Measurements from ENCODE around the gene LRRC47.

LRRC47 gene

DNA sequence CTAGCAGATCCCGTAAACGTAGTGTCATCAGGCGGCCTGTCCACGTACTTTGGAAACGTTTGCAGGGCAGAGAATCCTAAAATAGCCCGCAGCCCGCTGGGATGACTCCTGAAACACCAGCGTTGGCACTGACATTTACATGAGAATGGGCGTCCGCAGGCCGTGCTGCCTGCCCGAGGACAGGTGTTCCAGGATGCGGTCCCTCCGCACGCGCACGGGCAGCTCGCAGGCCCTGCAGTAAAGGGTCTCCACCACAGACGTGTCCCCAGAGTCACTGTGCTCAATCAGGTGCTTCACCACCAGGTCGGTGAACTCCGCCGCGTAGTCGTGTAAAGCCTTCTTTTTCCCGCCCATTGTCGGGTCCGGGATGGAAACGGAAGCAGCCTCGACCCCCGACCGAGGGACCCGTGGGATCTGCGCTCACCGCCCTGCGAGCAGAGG is 49.9 kb downstream of the LRRC47 start:
- no peak for DNase-seq

DNA sequence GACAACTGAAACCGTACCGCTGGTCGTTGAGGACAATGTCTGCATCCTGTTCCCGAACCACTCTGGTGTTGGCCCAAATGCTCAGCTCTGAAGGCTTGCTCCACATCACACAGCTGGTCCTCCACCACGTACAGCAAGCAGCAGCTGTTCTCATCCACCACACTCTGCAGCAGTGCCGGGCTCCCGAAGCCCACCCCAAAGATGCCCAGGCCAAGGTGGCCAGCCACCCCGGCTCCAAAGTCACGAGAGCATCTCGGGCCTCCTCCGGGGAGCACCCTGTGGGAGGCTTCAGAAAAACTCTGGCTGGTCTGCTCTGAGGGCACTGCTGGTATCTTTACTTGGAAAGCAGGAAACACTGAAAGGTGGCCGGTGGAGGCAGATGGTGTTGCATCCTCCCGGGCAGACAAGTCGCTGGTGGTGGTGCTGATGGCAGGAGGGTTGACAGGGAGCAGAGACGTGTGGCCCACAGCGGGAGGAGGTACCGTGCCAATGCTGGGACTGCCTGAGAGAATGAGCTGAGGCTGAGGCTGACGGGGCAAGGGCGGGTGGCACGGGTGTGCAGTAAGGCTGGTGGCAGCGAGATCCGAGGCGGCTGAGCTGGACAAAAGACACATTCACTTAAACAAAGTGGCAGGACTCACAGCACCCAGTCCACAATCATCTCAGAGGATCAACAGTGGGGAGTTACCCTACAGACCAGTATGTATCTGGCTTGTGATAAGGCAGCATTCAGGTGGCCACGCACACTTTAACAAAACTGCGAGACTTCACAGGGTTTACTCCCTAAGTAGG is 50.5 kb downstream of the LRRC47 start:
- no peak for DNase-seq

DNA sequence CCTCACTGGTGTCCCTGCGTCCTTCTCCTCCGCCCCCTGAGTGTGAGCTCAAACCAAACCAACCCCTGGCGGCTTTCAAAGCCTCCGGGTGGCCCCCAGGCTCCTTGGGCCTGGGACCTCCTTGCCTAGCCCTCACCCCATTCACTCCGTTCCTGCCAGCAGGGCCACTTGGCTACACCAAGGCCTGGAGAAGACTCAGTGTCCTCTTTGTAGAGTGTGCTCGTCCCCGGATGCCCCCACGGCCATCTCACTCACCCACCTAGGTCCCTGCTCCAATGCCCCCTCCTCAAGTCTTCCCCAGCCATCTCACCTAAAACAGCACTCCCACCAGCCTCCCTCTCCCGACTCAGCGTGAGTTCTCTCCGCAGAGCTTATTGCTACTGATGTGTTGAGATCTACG is 51.2 kb downstream of the LRRC47 start:
- DNase-seq, result no peak

GRCh38 chr1:3744646-3745045 is 51.7 kb downstream of the LRRC47 start:
- DNase-seq, result no peak

DNA sequence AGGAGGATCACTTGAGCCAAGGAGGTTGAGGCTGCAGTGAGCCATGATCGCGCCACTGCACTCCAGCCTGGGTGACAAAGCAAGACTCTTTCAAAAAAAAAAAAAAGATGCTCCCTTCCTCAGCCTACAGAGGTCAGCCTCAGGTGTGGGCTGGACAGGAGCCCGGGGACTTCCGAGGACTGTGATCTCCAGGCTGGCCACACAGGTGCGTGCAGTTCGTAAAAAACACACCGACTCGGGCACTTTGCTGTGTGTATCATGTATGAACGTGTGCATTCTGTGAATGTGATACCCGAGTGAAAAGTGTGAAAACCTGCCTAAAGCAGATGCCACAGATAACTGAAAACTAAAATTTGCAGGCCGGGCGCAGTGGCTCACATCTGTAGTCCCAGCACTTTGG is 52.5 kb downstream of the LRRC47 start:
- no peak for DNase-seq

DNA sequence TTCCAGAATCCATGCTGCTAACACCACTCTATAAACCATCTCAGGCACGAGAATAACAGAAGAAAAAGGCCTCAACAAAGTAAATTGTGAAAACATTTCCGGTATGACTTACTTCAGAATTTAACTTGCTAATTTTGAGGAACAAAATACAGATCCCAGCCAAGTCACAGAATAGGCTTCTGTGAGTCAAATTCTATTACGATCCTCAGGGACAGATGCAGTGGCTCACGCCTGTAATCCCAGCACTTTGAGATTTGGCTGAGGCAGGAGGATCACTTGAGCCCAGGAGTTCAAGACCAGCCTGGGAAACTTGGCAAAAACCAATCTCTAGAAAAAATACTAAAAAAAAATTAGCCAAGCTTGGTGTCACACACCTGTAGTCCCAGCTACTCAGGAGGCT is 52.9 kb downstream of the LRRC47 start:
- no peak for DNase-seq

- DNase-seq, result no peak
Measured at GRCh38 chr1:3742439-3743298, 53.6 kb downstream of the LRRC47 start.

DNA sequence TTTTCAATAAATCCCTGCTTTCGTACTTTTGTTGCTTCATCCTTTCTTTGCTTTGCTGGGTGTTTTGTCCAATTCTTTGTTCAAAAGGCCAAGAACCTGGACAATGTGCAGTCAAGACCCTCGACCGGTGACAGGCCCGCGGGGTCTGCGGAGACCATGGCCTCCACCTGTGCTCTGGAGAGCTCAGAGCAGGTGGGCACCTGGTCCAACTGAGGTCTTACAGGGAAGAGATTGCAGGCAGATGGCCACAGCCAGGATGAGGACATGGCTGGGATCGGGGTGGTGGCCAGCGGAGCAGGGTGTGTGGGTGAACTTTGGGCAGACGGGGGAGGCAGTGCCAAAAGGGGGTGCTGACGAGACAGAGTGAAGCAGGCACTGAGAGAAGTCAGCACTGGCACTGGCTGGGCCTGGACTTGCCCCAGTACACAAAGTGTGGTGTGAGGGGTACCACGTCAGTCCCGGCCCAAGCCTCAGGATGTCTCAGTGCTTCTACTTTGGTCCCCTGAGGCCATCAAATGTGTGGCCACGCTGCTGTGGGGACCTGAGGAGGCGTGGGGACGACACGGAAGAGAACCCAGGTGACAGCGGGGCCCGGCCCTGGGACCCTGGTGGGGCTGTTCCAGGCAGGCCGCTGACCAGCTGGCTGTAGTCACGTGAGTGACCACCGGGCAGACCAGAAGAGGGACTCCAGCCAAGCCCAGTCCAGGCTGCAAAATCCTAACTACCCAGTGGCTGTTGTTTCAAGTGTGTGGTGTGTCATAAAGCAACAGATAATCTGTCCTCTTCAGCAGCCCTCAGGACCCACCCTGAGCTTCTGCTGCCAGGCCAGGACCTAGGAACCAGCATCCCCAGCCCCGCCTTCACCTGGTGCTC is 54.5 kb downstream of the LRRC47 start:
- DNase-seq, result no peak

GRCh38 chr1:3740752-3741151 is 55.5 kb downstream of the LRRC47 start:
- no peak for DNase-seq

DNA sequence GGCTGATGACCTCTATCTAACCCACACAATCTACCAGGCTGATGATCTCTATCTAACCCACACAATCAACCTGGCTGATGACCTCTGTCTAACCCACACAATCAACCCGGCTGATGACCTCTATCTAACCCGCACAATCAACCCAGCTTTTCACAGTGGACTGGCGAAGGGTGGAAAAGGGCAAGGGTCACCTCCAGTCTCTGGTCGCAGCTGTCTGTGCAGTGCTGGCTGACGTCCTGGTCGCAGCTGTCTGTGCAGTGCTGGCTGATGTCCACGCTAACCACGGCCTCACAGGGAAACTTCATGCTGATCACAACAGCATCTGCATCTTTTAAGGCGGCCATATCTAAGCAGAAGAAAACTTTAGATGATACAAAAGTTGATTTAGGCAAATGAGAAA is 56.3 kb downstream of the LRRC47 start:
- no peak for DNase-seq

- DNase-seq, result no peak
Measured at GRCh38 chr1:3738943-3739342, 57.4 kb downstream of the LRRC47 start.

DNA sequence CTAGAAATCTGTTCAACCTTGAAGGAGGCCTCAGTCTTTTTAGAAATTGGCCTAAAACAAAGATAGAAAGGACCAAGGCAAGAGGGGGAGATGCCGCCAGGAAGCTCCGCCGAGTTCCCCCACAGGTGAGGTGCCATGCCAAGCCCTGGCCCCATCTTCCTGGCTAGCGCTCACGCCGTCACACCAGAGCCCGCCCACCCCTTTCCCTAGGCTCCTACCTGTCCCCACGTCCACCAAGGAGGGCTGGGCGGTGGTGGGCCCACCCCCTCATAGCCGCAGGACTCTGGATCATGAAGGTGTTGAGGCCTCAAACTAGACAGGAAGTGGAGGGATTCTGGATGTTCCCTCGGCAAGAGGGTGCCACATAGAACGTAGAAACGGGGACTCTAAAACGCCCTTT is 59.6 kb downstream of the LRRC47 start:
- DNase-seq, result no peak

DNA sequence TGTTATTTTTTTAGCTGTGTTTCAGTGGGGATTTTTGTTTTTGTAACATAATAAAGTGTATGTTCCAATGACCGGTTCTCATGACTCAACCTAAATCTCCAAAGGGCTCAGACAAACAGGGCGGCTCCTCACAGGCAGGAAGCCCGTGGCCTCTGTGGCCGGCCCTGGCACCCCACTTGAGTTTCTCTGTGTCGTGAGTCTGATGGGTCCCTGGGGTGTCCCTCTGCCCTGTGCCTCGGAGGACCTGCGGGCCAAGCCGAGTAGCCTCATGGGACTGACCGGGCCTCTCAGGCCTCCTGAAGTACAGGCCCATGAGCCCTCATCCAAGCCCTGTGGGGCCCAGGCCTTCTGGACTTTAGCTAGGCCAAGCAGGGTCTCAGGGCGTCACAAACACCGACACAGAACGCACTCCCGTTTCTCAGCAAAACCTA is 60.2 kb downstream of the LRRC47 start:
- no peak for DNase-seq

- DNase-seq, result no peak
Measured at GRCh38 chr1:3735688-3736087, 60.6 kb downstream of the LRRC47 start.

DNA sequence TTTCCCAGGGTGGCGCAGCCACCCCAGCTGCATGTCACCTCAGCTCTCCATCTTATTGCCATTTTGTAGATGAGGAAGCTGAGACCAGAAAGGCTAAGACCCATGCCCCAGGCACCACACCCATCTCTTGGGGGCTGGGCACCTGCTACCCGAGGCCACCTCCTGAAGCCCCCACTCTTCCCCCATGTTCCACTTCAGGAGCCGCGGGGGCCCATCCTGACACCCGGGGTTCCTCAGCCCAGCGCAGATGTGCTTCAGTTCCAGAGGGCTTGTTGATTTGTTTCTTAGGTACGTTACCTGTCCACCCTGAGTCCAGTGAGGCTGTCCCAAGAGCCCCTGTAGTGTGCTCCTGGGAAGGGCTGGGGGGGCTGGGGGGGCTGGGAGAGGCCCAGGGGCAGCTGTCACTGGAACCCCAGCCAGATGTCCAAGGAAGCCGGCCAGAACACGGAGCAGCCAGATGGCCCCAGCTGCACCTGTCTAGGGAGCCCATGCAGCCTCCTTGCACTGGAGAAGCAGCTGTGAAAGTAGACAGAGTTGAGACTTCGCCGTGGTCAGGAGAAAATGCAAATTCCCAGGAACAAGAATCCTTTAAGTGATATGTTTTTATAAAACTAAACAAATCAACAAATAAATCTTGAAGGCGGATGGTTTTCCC is 61.1 kb downstream of the LRRC47 start:
- no peak for DNase-seq

GRCh38 chr1:3734602-3735001 is 61.7 kb downstream of the LRRC47 start:
- DNase-seq, result no peak

GRCh38 chr1:3733883-3734589 is 62.3 kb downstream of the LRRC47 start:
- no peak for DNase-seq

DNA sequence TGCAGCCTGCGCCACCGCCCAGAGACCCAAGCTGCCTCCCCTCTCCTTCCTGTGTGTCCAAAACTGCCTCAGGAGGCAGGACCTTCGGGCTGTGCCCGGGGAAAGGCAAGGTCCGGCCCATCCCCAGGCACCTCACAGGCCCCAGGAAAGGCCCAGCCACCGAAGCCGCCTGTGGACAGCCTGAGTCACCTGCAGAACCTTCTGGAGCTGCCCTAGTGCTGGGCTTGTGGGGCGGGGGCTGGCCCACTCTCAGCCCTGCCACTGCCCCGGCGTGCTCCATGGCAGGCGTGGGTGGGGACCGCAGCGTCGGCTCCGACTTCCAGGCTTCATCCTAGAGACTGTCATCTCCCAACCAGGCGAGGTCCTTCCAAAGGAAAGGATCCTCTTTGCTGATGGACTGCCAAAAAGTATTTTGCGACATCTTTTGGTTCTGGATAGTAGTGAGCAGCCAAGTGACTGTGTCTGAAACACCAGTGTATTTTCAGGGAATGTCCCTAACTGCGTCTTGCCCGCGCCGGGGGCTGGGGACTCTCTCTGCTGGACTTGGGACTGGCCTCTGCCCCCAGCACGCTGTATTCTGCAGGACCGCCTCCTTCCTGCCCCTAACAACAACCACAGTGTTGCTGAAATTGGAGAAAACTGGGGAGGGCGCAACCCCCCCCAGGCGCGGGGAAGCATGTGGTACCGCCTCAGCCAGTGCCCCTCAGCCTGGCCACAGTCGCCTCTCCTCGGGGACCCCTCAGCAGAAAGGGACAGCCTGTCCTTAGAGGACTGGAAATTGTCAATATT is 63.0 kb downstream of the LRRC47 start:
- no peak for DNase-seq

DNA sequence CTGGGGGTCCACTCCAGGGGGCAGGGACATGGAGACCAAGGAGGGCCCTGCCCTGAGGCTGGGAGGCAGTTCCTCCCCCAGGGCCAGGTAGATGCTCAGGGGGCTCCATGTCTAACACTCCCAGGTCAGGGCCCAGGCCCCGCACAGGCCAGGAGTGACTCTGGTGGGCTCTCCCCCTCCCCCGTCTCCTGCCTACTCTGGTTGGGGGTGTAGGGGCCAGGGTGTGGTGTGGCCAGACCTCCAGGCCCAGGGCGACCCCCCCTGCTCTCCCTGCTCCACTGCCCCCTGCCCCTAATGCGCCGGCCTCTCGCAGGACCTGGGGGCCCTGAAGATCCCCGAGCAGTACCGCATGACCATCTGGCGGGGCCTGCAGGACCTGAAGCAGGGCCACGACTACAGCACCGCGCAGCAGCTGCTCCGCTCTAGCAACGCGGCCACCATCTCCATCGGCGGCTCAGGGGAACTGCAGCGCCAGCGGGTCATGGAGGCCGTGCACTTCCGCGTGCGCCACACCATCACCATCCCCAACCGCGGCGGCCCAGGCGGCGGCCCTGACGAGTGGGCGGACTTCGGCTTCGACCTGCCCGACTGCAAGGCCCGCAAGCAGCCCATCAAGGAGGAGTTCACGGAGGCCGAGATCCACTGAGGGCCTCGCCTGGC is 63.7 kb downstream of the LRRC47 start:
- no peak for DNase-seq

Data from SW 1271 (cell line).